NCI-H524 (cell line): ENCODE data around the gene EFR3B.
A peak's percentile ranks its signal among the peaks of the same experiment; 100 is the strongest.
"Not testable (repeated sequence)": the region's sequence is repeated elsewhere in the genome, so short reads cannot be mapped to it uniquely, and the experiment has no call there.

Experiments used
- DNase-seq, 2 experiments: peaks; one replicate each; lab custom pipeline; 2025; lab: John Stamatoyannopoulos, UW

The EFR3B gene, protein sequence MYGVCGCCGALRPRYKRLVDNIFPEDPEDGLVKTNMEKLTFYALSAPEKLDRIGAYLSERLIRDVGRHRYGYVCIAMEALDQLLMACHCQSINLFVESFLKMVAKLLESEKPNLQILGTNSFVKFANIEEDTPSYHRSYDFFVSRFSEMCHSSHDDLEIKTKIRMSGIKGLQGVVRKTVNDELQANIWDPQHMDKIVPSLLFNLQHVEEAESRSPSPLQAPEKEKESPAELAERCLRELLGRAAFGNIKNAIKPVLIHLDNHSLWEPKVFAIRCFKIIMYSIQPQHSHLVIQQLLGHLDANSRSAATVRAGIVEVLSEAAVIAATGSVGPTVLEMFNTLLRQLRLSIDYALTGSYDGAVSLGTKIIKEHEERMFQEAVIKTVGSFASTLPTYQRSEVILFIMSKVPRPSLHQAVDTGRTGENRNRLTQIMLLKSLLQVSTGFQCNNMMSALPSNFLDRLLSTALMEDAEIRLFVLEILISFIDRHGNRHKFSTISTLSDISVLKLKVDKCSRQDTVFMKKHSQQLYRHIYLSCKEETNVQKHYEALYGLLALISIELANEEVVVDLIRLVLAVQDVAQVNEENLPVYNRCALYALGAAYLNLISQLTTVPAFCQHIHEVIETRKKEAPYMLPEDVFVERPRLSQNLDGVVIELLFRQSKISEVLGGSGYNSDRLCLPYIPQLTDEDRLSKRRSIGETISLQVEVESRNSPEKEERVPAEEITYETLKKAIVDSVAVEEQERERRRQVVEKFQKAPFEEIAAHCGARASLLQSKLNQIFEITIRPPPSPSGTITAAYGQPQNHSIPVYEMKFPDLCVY

GRCh38 chr2:25041928-25042320 is at the start of gene EFR3B:
Gene EFR3B, plus strand, starts transcription at chr2:25042076. Its CDS starts 237 bp downstream, at chr2:25042313.
- DNase-seq: peak; percentile 83 to 95

DNA sequence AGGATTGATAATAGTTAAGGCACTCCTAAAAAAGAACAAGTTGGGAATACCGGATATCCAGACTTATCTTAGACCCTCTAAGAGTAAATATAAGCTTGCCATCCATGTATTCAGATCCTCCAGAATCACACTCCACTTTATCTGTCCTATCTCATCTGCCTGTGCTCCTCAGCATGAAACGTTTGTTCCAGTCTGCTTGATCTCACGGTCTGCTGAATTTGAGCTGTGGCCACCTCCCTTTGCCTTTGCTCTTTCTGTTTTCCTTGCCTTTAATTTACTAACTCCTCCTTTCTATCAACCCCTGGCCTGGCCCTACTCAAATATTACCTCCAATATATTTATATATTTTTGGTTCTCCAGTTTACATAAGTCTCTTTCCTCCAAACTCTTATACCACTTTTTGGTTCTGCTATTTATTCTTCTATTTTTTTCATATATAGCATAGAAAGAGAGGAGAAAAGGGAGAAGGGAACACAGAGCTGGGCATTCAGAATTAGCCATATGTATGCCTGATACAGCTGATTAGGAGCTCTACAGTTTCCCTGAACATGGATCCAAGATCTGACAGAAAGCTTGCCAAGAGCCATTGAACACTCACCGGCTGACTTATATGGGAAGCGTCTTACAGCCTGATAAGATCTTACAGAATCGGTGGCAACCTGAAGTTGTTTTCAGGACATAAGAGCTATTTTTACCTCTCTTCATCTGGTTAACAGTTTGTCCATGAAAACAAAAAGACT is 48.3 kb upstream of the EFR3B start:
- DNase-seq: no peak

GRCh38 chr2:24994146-24994724 is 47.6 kb upstream of the EFR3B start:
- no peak for DNase-seq

DNA sequence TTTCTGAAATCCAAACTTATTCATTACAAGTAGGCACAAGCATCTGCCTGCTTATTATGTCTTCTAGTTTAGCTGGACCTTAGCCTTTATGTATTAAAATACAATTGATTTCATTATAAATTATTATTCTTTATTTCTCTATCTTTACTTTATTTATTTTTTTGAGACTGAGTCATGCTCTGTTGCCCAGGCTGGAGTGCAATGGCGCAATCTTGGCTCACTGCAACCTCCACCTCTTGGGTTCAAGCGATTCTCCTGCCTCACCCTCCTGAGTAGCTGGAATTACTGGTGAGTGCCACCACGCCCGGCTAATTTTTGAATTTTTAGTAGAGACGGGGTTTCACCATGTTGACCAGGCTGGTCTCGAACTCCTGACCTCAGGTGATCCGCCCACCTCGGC is 42.8 kb upstream of the EFR3B start:
- not testable (repeated sequence) for DNase-seq

DNA sequence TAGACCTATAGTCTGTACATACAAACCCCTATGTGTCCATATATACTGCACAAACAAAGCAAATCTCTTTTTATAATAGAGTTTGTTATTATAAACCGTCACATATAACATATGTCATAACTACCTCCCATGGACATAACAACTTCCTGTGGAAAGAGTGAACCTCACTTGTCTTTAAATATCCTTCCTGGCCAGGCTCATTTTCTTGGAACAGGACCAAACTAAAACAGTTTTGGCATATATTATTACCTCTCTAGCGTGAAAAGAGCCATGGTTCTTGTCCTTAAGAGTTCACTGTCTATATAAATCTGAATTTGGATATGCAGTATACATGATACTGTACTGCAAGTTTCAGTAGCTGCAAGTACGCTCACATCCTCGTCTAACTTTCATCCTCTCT is 41.8 kb upstream of the EFR3B start:
- no peak for DNase-seq

- DNase-seq: no peak
These were observed 41.2 kb upstream of the EFR3B start for GRCh38 chr2:25000503-25001324.

GRCh38 chr2:25001325-25001637 is 40.6 kb upstream of the EFR3B start:
- no peak for DNase-seq

DNA sequence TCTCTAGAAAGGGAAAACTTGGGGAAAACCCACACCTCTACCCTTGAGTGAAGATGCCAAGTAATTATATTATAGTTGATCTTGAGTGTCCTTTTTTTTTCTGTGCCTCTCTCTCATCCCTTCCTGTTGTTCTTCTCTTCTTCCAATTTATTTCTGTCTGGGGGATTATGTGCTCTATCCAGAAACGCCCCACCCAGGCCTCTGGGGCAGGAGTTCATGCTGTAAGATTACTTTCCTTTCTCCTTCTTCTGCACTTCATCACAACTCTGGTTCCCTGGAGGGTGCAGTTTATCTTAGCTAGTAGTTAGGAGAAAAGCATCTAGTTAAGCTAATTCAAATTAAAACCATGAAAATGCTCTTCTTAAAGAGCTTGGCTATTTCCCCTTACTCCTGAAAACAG is 39.8 kb upstream of the EFR3B start:
- no peak for DNase-seq

DNA sequence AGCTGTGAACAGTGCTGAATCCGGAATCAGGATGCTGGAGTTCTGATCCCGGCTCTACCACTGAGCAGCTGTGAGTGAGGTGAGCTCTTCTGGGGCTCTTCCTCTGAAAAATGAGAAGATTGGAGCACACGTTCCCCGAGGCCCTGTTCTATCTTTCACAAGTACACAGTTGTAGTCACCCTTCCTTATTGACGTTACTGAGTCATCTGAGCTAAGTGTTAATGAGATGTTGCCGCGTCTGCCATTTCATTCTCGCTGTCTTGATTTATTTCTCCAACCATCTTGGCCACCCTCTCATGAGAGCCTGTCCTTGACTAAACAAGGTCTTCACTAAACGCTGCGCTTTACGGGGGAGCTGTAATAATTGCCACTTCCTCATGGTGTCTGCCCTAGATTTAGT is 31.9 kb upstream of the EFR3B start:
- no peak for DNase-seq

- DNase-seq: not testable (repeated sequence)
These were observed 30.5 kb upstream of the EFR3B start for GRCh38 chr2:25011342-25011741.

GRCh38 chr2:25014631-25015030 is 27.2 kb upstream of the EFR3B start:
- DNase-seq: no peak

- peak in 1 of 2 experiments; percentile 43 for DNase-seq
These were observed 23.2 kb upstream of the EFR3B start for GRCh38 chr2:25018681-25019080.

GRCh38 chr2:25021791-25022362 is 20.0 kb upstream of the EFR3B start:
- no peak for DNase-seq

- no peak for DNase-seq
These were observed 18.5 kb upstream of the EFR3B start for GRCh38 chr2:25023333-25023732.

DNA sequence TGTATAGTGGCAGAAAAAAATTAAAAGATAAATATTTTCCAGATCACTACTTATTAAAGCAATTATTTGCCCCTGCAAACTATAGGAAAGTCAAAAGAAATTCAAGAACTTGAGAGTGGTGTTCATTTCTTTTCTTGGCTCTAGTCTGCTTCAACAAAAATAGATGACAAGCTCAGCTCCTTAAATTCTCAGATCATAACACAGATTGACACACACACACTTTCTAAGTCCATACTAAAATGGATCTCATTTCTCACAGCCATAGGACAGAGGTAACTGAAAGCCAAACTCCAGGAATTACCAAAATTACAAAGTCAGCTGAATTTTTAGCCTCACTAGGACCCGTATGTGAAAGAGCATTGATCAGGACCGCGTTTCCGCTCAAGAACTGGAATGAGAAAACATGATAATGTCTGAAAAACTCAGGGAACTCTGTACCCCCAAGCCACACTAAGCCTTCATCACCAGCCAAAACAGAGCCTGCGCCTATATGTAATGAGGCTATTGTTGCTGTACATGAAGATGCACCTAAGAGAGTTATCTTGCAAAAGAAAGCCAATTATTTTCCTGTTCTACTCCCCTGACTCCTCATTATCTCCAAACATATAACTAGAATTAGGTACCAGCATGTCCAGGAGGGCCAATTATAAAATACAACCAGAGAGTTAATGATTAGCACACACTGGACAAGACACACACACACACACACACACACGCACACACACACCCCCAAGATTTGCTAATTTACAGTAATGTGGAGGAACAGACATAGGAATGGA is 16.5 kb upstream of the EFR3B start:
- DNase-seq: no peak

DNA sequence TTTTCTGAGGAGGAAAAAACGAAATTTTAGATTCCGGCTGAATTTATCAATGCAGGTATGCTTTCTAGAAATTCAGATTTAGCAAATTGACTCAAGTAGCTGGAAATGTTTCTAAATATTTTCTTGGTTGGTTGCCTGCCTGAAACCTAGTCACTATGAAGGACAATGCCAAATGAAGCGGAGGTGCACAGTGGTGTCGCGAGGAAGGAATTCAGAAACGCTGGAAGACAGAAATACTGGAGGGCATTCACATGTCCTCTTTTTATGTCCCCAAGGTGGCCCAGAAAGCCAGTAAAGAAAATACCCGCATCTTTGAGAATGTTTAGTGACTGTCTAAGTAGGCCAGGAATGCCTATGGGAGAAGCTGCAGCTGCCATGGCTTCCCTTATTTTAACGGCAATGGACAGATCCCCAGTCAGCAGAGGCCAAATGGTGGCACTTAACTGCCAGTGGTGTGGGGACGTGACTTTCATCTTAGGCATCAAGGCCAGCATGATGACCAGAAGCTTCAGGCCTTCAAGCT is 15.8 kb upstream of the EFR3B start:
- DNase-seq: no peak

GRCh38 chr2:25029183-25029554 is 12.7 kb upstream of the EFR3B start:
- DNase-seq: no peak

- no peak for DNase-seq
These were observed 11.2 kb upstream of the EFR3B start for GRCh38 chr2:25030702-25031101.

- no peak for DNase-seq
These were observed 9.8 kb upstream of the EFR3B start for GRCh38 chr2:25032094-25032493.

- no peak for DNase-seq
These were observed 9.0 kb upstream of the EFR3B start for GRCh38 chr2:25032901-25033300.
